HCT116 (cell line): Measurements from ENCODE around the gene GLI3. TPM values are rescaled to one million over a fixed set of nuclear protein-coding genes. Genes with fewer than 3 reads are reported as not detected.

Source experiments
- ATAC-seq: fragments of 200-7000 bp; cut with Tn5 transposase; 2 replicates; pipeline ENCODE4 v1.9.1; 2020; ENCODE audit warnings: mild to moderate bottlenecking, moderate library complexity
- BruUV-seq: library from RNA; stranded (reverse); fragments of 400-500 nt; replicated peaks from 2 replicates; lab custom pipeline; 2021; lab: Mats Ljungman, UMichigan
- CTCF ChIA-PET: fragments of 300-600 bp; sonication (Branson Sonifier 250); formaldehyde crosslinking; loops from one replicate; lab custom pipeline; 2021; ENCODE audit warnings: antibody characterized with exemption; lab: Charles Lee
- POLR2A ChIA-PET: fragments of 300-600, 350-600 bp; sonication (Branson Sonifier 250); formaldehyde crosslinking; loops from one replicate; lab custom pipeline; 2021; ENCODE audit warnings: antibody characterized with exemption; lab: Charles Lee
- RAD21 ChIA-PET, 2 experiments: fragments of 300-600 bp; sonication (Branson Sonifier 250); formaldehyde crosslinking; loops; one replicate each; lab custom pipeline; 2023; ENCODE audit warnings: low total read pairs in 2 of 2; ENCODE audit not compliant: uncharacterized antibody in 2 of 2, unreplicated experiment in 2 of 2, low non-redundant PET in 1 of 2; lab: Charles Lee
- DNase-seq: peaks from one replicate; pipeline ENCODE4 v3.0.0-alpha.2; 2010; ENCODE audit warnings: low read depth, low spot score
- H2AFZ ChIP-seq: fragments of 200-600 bp; shearing (Covaris generic), sonication (generic); 2 replicates; pipeline ENCODE4 v1.6.1; 2017; ENCODE audit warnings: low read depth, mixed run types, mixed read lengths, antibody characterized with exemption, low read length; ENCODE audit not compliant: poor library complexity, severe bottlenecking
- H3K27ac ChIP-seq: 2 replicates; pipeline ENCODE4 v1.5.1; 2012; ENCODE audit warnings: low read depth, low read length
- H3K27me3 ChIP-seq: fragments of 200-600 bp; sonication (generic); 2 replicates; pipeline ENCODE4 v1.6.1; 2016; ENCODE audit warnings: mixed run types, low read length, mixed read lengths; ENCODE audit not compliant: insufficient read depth
- H3K36me3 ChIP-seq, 2 experiments: fragments of 200-500 bp in 1 of 2; fragments of 200-600 bp in 1 of 2; sonication (Bioruptor generic) in 1 of 2; sonication (generic) in 1 of 2; 2 replicates each; pipeline versions ENCODE4 v1.5.1 to v1.6.1; 2014 to 2016; ENCODE audit warnings: low read length in 2 of 2, inconsistent platforms in 1 of 2, mixed read lengths in 1 of 2, mixed run types in 1 of 2; ENCODE audit not compliant: insufficient read depth in 2 of 2, control insufficient read depth in 1 of 2
- H3K4me1 ChIP-seq, 2 experiments: fragments of 200-600 bp in 1 of 2; sonication (generic) in 1 of 2; 2 replicates each; pipeline versions ENCODE4 v1.5.1 to v1.6.1; 2012 to 2017; ENCODE audit warnings: low read length in 2 of 2, inconsistent platforms in 1 of 2, mild to moderate bottlenecking in 1 of 2, mixed read lengths in 1 of 2, mixed run types in 1 of 2, moderate library complexity in 1 of 2; ENCODE audit not compliant: insufficient read depth in 2 of 2, control insufficient read depth in 1 of 2
- H3K4me2 ChIP-seq: fragments of 200-600 bp; sonication (generic); 2 replicates; pipeline ENCODE4 v1.6.1; 2017; ENCODE audit warnings: mixed run types, low read length, mixed read lengths
- H3K4me3 ChIP-seq, 2 experiments: fragments of 200-600 bp in 1 of 2; sonication (generic) in 1 of 2; replicated peaks in 1 of 2; 2 replicates each; pipeline ENCODE4 v1.5.1; 2011 to 2016; ENCODE audit warnings: low read length in 2 of 2, control low read depth in 1 of 2, low read depth in 1 of 2, mild to moderate bottlenecking in 1 of 2, mixed read lengths in 1 of 2, mixed run types in 1 of 2
- H3K79me2 ChIP-seq: fragments of 200-600 bp; sonication (generic); 2 replicates; pipeline ENCODE4 v1.6.1; 2017; ENCODE audit warnings: mild to moderate bottlenecking, mixed run types, low read length, moderate library complexity, mixed read lengths; ENCODE audit not compliant: insufficient read depth
- H3K9ac ChIP-seq: fragments of 200-600 bp; sonication (generic); 2 replicates; pipeline ENCODE4 v1.6.1; 2016; ENCODE audit warnings: low read length, mixed read lengths
- H3K9me2 ChIP-seq: fragments of 200-600 bp; sonication (generic), shearing (Covaris generic); 2 replicates; pipeline ENCODE4 v1.6.1; 2017; ENCODE audit warnings: mixed run types, mild to moderate bottlenecking, moderate library complexity; ENCODE audit not compliant: insufficient read depth
- H3K9me3 ChIP-seq, 2 experiments: fragments of 200-500 bp in 1 of 2; fragments of 200-600 bp in 1 of 2; sonication (Bioruptor generic) in 1 of 2; sonication (generic) in 1 of 2; 2 replicates each; pipeline ENCODE4 v1.6.1; 2014 to 2017; ENCODE audit warnings: low read length in 2 of 2, mixed read lengths in 2 of 2, inconsistent platforms in 1 of 2, low read depth in 1 of 2, mild to moderate bottlenecking in 1 of 2, mixed run types in 1 of 2, moderate library complexity in 1 of 2; ENCODE audit not compliant: control insufficient read depth in 1 of 2, insufficient read depth in 1 of 2
- H4K20me1 ChIP-seq: fragments of 200-600 bp; sonication (generic), shearing (Covaris generic); 2 replicates; pipeline ENCODE4 v1.6.1; 2017; ENCODE audit warnings: mixed run types, mild to moderate bottlenecking, moderate library complexity; ENCODE audit not compliant: insufficient read depth
- ATF3 ChIP-seq: IDR thresholded peaks from 2 replicates; pipeline ENCODE4 v1.6.1; 2012
- CTCF ChIP-seq, 3 experiments: fragments of 200-600 bp in 1 of 3; sonication (generic) in 1 of 3; IDR thresholded peaks in 2 of 3; conservative IDR thresholded peaks in 1 of 3; 2 replicates each; pipeline ENCODE4 v1.5.1; 2012 to 2017; ENCODE audit warnings: low read depth in 2 of 3, low read length in 2 of 3, antibody characterized with exemption in 1 of 3, borderline replicate concordance in 1 of 3, control low read depth in 1 of 3, mild to moderate bottlenecking in 1 of 3, mixed read lengths in 1 of 3, mixed run types in 1 of 3, moderate library complexity in 1 of 3; ENCODE audit not compliant: insufficient read depth in 1 of 3
- EZH2 ChIP-seq: fragments of 200-600 bp; sonication (generic); IDR thresholded peaks from 2 replicates; pipeline ENCODE4 v1.6.1; 2017; ENCODE audit warnings: antibody characterized with exemption, mixed run types
- FOSL1 ChIP-seq: IDR thresholded peaks from 2 replicates; pipeline ENCODE4 v1.6.1; 2012; ENCODE audit warnings: low read depth
- JUND ChIP-seq: IDR thresholded peaks from 2 replicates; pipeline ENCODE4 v1.6.1; 2012
- ZFX ChIP-seq: fragments of 450-650 bp; IDR thresholded peaks from 2 replicates; pipeline ENCODE4 v1.6.1; 2017
- intact Hi-C: fragments of 100-400 bp; cut with micrococcal nuclease; formaldehyde crosslinking; loops from 2 replicates; pipeline ENCODE4 v1.10.0; 2022
- total RNA-seq: library from RNA; stranded (reverse); gene quantifications from one replicate; pipeline ENCODE4 v1.2.1, GENCODE V29; 2021; ENCODE audit not compliant: unreplicated experiment

Gene GLI3
- total RNA-seq, 1 experiment from 2014 or later, result 0.07 TPM

GRCh38 chr7:42138691-42139090 is 98.3 kb downstream of the GLI3 start:
- ChIA-PET RAD21 (no interaction called here), CTCF (no interaction called here), POLR2A (no interaction called here)
- no peaks in the 10 kb centered on the region for H3K27me3 ChIP-seq
- H3K27ac ChIP-seq, result no peak overlapping the region
- DNase-seq (no peak), ATAC-seq (no peak)
- intact Hi-C loops, result no loop called here
- H3K79me2 ChIP-seq, result no peaks in the 10 kb centered on the region
- TF ChIP-seq FOSL1 (no peak), ZFX (no peak)
- H3K9ac ChIP-seq, result no peak overlapping the region
- H3K4me3 ChIP-seq, result no peak overlapping the region
- H3K9me2 ChIP-seq, result no peaks in the 10 kb centered on the region
- no peak overlapping the region for H2AFZ ChIP-seq
- H3K4me2 ChIP-seq, result no peak overlapping the region
- H3K4me1 ChIP-seq, result no peaks in the 10 kb centered on the region
- H4K20me1 ChIP-seq, result no peaks in the 10 kb centered on the region
- H3K36me3 ChIP-seq, result no peaks in the 10 kb centered on the region
- no TSS peak for BruUV-seq
- H3K9me3 ChIP-seq, result no peaks in the 10 kb centered on the region; a peak in 1 of 4 replicates

GRCh38 chr7:42137941-42138340 is 99.1 kb downstream of the GLI3 start:
- no peaks in the 10 kb centered on the region for H4K20me1 ChIP-seq
- H3K9me3 ChIP-seq, result no peaks in the 10 kb centered on the region; a peak in 1 of 4 replicates
- ChIA-PET POLR2A (no interaction called here), CTCF (no interaction called here), RAD21 (no interaction called here)
- intact Hi-C loops, result no loop called here
- no peak overlapping the region for H2AFZ ChIP-seq
- no peak overlapping the region for H3K4me2 ChIP-seq
- TF ChIP-seq ATF3, result no peak
- no peak for TF ChIP-seq EZH2
- TF ChIP-seq CTCF (IDR thresholded peaks at IDR 0.05 in 2 of 3, conservative IDR thresholded peaks at IDR 0.05 in 1 of 3; ENCODE audit: borderline replicate concordance in 1 of 3, insufficient read depth in 1 of 3, low read depth in 2 of 3, low read length in 2 of 3), result no peak
- TF ChIP-seq JUND, result no peak
- ATAC-seq, result no peak
- no peaks in the 10 kb centered on the region for H3K79me2 ChIP-seq
- no peaks in the 10 kb centered on the region for H3K27me3 ChIP-seq
- BruUV-seq, result no TSS peak
- H3K9ac ChIP-seq, result no peak overlapping the region
- no peaks in the 10 kb centered on the region for H3K4me1 ChIP-seq
- DNase-seq, result no peak
- no peak overlapping the region for H3K27ac ChIP-seq
- H3K9me2 ChIP-seq, result no peaks in the 10 kb centered on the region
- H3K4me3 ChIP-seq, result no peak overlapping the region
- H3K36me3 ChIP-seq, result no peaks in the 10 kb centered on the region
